ENCODE measurements around the gene VWA5B1.

Gene VWA5B1

GRCh38 chr1:20376171-20376570 lies 85.5 kb downstream of the VWA5B1 start:
- no peak for TF ChIP-seq POU2F2 (IDR thresholded peaks at IDR 0.05; ENCODE audit: low read depth, low read length)
- DNase-seq (ENCODE audit: insufficient read length, low spot score) (no peak), FAIRE-seq (no peak)

DNA sequence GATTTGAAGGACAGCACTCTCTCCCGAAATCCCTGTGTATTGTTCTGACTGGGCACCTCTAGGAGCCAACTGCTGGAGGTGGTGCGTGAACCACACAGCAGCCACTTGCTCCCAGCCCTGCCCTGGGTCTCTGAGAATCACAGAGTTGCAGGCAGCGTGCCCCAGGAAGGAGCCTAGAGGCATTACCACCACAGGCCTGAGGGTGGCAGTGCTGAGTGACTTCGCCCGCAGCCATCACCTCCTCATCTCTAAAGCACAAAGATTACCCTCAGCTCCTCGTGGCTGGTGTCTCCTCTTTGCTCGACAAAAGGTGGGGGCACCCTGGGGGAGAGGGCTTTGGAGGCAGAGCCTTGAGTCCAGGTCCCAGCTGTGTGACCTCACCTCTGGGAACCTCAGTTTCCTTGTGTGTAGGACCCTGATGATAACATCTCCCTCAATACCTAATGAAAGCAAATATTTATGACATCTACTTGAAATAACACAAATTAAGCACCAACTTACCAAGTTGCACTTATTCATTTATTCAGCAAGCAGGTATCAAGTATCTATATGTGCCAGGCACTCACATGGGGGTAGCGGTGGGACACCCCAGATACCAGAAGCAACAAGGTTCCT lies 86.3 kb downstream of the VWA5B1 start:
- peak; percentile 61 for DNase-seq (ENCODE audit: insufficient read length, low spot score)
- TF ChIP-seq TAF1 (IDR thresholded peaks at IDR 0.05; ENCODE audit: low read depth, low read length): no peak
- TF ChIP-seq SPI1 (IDR thresholded peaks at IDR 0.05; ENCODE audit: low read depth, low read length): no peak
- TF ChIP-seq PAX5 (IDR thresholded peaks at IDR 0.05; ENCODE audit: insufficient read depth, low read length, severe bottlenecking): no peak
- TF ChIP-seq POLR2AphosphoS5 (IDR thresholded peaks at IDR 0.05; ENCODE audit: low read depth, low read length): no peak
- no peak for TF ChIP-seq POLR2A (IDR thresholded peaks at IDR 0.05; ENCODE audit: low read depth, low read length)
- TF ChIP-seq POU2F2 (IDR thresholded peaks at IDR 0.05; ENCODE audit: low read depth, low read length): no peak
- peak; percentile 84 for FAIRE-seq

GRCh38 chr1:20377516-20378270 lies 87.0 kb downstream of the VWA5B1 start:
- no peak for TF ChIP-seq POU2F2 (IDR thresholded peaks at IDR 0.05; ENCODE audit: low read depth, low read length)
- no peak for TF ChIP-seq POLR2A (IDR thresholded peaks at IDR 0.05; ENCODE audit: low read depth, low read length)
- TF ChIP-seq SPI1 (IDR thresholded peaks at IDR 0.05; ENCODE audit: low read depth, low read length): no peak
- TF ChIP-seq PAX5 (IDR thresholded peaks at IDR 0.05; ENCODE audit: insufficient read depth, low read length, severe bottlenecking): no peak
- no peak for TF ChIP-seq POLR2AphosphoS5 (IDR thresholded peaks at IDR 0.05; ENCODE audit: low read depth, low read length)
- no peak for TF ChIP-seq TAF1 (IDR thresholded peaks at IDR 0.05; ENCODE audit: low read depth, low read length)
- no peak for FAIRE-seq
- no peak for DNase-seq (ENCODE audit: insufficient read length, low spot score)

- no peak for FAIRE-seq
- no peak for TF ChIP-seq TAF1 (IDR thresholded peaks at IDR 0.05; ENCODE audit: low read depth, low read length)
- TF ChIP-seq POLR2AphosphoS5 (IDR thresholded peaks at IDR 0.05; ENCODE audit: low read depth, low read length): no peak
Measured at GRCh38 chr1:20379075-20379474, 88.4 kb downstream of the VWA5B1 start.

DNA sequence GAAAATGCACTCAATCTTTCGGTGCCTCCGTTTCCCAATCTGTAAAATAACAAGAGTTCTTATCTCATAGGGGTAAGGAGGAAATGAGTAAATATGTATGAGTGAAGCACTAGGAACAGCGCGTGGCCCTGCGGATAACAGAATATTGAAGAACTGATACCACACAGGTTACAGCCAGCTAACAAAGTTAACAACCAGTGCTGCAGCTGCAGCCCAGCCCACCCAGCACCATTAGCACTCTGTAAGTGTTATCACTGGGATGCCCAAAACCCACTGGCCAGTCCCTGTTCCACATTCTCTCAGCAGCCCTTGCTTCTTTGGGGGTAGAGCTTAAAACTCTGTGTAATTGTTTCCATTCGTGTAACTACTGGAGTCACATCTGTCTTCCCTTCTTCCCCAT lies 89.5 kb downstream of the VWA5B1 start:
- FAIRE-seq (peak; percentile 60), DNase-seq (ENCODE audit: insufficient read length, low spot score) (no peak)
- TF ChIP-seq POU2F2 (IDR thresholded peaks at IDR 0.05; ENCODE audit: low read depth, low read length) (no peak), POLR2A (IDR thresholded peaks at IDR 0.05; ENCODE audit: low read depth, low read length) (no peak), TAF1 (IDR thresholded peaks at IDR 0.05; ENCODE audit: low read depth, low read length) (no peak), PAX5 (IDR thresholded peaks at IDR 0.05; ENCODE audit: insufficient read depth, low read length, severe bottlenecking) (no peak), POLR2AphosphoS5 (IDR thresholded peaks at IDR 0.05; ENCODE audit: low read depth, low read length) (no peak), SPI1 (IDR thresholded peaks at IDR 0.05; ENCODE audit: low read depth, low read length) (peak; percentile 53)

More at GRCh38 chr1:20379075-20379474, 88.4 kb downstream of the VWA5B1 start:
- no peak for DNase-seq (ENCODE audit: insufficient read length, low spot score)

DNA sequence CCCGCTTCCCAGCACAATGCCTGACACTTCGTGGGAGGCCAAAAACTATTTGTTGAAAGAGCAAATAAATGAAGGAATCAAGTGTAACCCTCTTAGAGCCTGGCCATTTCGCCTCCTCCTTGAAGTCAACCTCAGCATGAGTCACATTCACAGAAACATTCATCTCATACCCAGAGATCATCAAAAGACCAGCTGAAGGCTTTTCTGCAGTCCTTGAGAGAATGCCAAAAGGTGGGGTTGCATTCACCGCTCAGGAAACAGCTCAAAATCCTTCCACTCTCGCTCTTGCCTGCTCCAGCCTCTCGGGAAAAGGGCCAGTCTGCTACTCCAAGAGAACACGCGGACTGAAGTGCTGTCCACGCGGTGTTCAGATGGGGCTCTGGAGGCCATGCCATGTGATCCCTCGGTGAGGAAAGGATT lies 90.0 kb downstream of the VWA5B1 start:
- no peak for FAIRE-seq

GRCh38 chr1:20381045-20381641 lies 90.5 kb downstream of the VWA5B1 start:
- DNase-seq (ENCODE audit: insufficient read length, low spot score) (no peak), FAIRE-seq (peak; percentile 5)
- TF ChIP-seq POU2F2 (IDR thresholded peaks at IDR 0.05; ENCODE audit: low read depth, low read length) (0 out of 2 replicates have a peak, but pooled peaks have one; percentile 24), SPI1 (IDR thresholded peaks at IDR 0.05; ENCODE audit: low read depth, low read length) (peak; percentile 97), TAF1 (IDR thresholded peaks at IDR 0.05; ENCODE audit: low read depth, low read length) (no peak), PAX5 (IDR thresholded peaks at IDR 0.05; ENCODE audit: insufficient read depth, low read length, severe bottlenecking) (no peak), POLR2AphosphoS5 (IDR thresholded peaks at IDR 0.05; ENCODE audit: low read depth, low read length) (no peak), POLR2A (IDR thresholded peaks at IDR 0.05; ENCODE audit: low read depth, low read length) (no peak)

More for the DNA sequence above, 90.0 kb downstream of the VWA5B1 start:
- no peak for DNase-seq (ENCODE audit: insufficient read length, low spot score)
- TF ChIP-seq TAF1 (IDR thresholded peaks at IDR 0.05; ENCODE audit: low read depth, low read length) (no peak), POLR2A (IDR thresholded peaks at IDR 0.05; ENCODE audit: low read depth, low read length) (no peak), POU2F2 (IDR thresholded peaks at IDR 0.05; ENCODE audit: low read depth, low read length) (no peak), PAX5 (IDR thresholded peaks at IDR 0.05; ENCODE audit: insufficient read depth, low read length, severe bottlenecking) (no peak)

DNA sequence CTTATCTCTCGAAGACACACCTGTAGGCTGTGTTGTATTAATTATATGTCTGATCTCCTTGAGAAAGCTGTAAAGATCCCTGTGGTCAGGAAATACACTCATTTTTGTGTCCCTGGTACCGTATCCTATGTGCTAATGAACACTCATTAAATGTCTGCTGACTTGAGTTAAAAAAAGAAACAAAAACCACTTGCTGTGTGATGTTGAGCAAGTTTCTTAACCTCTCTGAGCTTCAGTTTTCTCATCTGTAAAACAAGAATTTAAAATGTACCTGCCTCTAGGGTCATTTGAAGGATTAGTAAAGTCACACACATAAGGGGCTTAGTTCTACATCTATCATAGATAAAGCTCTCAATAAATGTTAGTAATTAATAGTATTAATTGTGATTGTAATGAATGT lies 91.3 kb downstream of the VWA5B1 start:
- FAIRE-seq (no peak), DNase-seq (ENCODE audit: insufficient read length, low spot score) (no peak)
- no peak for TF ChIP-seq POLR2A (IDR thresholded peaks at IDR 0.05; ENCODE audit: low read depth, low read length)
- TF ChIP-seq PAX5 (IDR thresholded peaks at IDR 0.05; ENCODE audit: insufficient read depth, low read length, severe bottlenecking): no peak
- no peak for TF ChIP-seq TAF1 (IDR thresholded peaks at IDR 0.05; ENCODE audit: low read depth, low read length)
- no peak for TF ChIP-seq POLR2AphosphoS5 (IDR thresholded peaks at IDR 0.05; ENCODE audit: low read depth, low read length)
- no peak for TF ChIP-seq POU2F2 (IDR thresholded peaks at IDR 0.05; ENCODE audit: low read depth, low read length)
- TF ChIP-seq SPI1 (IDR thresholded peaks at IDR 0.05; ENCODE audit: low read depth, low read length): no peak

DNA sequence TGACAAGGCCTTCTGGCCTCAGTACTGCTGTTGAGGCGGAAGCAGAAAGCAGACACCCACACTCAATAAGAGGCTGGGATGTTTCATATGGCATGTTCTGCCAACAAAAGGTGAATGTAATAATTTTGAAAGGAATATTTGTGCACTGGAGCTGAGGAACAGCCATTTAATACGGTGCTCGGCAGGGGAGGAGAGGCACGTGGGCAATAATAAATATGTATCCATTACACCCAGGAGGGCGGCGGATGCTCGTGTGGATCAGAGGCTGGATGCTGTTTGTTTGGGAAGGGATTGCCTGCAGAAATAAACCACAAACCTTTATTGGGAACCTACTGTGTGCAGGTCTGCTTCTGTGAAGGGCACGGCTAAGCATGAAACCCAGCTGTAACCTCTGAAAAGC lies 92.0 kb downstream of the VWA5B1 start:
- FAIRE-seq (no peak), DNase-seq (ENCODE audit: insufficient read length, low spot score) (no peak)
- no peak for TF ChIP-seq POU2F2 (IDR thresholded peaks at IDR 0.05; ENCODE audit: low read depth, low read length)
- no peak for TF ChIP-seq SPI1 (IDR thresholded peaks at IDR 0.05; ENCODE audit: low read depth, low read length)
- TF ChIP-seq POLR2A (IDR thresholded peaks at IDR 0.05; ENCODE audit: low read depth, low read length): no peak
- TF ChIP-seq TAF1 (IDR thresholded peaks at IDR 0.05; ENCODE audit: low read depth, low read length): no peak
- no peak for TF ChIP-seq PAX5 (IDR thresholded peaks at IDR 0.05; ENCODE audit: insufficient read depth, low read length, severe bottlenecking)
- no peak for TF ChIP-seq POLR2AphosphoS5 (IDR thresholded peaks at IDR 0.05; ENCODE audit: low read depth, low read length)
